Measurements from ENCODE around the gene BCAN. TPM values are rescaled to one million over a fixed set of nuclear protein-coding genes. Genes with fewer than 3 reads are reported as not detected.

Gene BCAN
- total and polyA plus RNA-seq, 2 of the 8 experiments (the other 6 are each of a cell fraction or from before 2014, with no cell fraction given): 4.5 to 24.0 TPM

DNA sequence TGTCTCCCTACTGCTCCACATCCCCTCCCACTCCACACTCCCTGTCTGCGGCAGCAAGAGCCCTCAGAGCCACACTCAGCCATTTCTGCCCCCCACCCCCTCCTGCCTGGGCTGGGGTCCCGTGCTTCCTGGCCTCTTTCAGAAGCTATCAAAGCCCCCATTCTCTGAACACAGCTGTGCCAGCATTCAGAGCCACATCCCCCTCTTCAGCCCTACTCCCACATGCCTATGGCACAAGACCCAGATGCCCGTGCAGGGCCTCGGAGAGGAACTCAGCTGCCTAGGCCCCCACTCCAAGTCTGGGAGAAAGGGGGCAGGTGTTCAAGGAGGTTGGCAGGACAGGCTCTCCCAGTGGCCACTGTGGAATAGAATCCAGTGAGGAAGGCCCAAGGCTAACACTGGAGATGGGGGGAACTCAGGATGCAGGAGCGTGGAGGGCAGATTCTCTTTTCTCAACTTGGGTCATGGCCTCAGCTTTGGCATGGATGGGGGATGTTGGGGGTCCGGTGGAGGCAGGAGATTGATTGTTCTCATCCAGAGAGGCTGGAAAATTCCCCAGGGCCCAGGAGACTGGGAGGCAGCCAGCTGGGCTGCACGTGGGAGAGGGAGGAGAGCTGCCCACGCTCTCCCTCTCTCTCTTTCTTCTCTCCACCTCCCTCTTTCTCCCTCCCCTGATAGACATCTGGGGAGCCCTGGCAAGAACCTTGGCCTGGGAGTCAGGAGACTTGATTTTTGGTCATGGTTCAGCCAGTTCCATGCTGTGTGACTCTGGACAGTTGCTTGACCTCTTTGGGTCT is 3.5 kb upstream of the BCAN start (continued):
- TF ChIP-seq SRF (IDR thresholded peaks at IDR 0.05; ENCODE audit: low read depth, low read length) (no peak), RBBP5 (IDR thresholded peaks at IDR 0.05; ENCODE audit: borderline replicate concordance, low read depth, low read length) (no peak)

All from H1 (cell line).